GM18858 (cell line): ENCODE results near the gene CT47B1.
"Not testable (repeated sequence)": the region's sequence is repeated elsewhere in the genome, so short reads cannot be mapped to it uniquely, and the experiment has no call there.

Source experiments
- ATAC-seq: cut with Tn5 transposase; IDR thresholded peaks from one replicate; pipeline ENCODE4 v1.9.1; 2021; ENCODE audit not compliant: unreplicated experiment

Gene CT47B1

DNA sequence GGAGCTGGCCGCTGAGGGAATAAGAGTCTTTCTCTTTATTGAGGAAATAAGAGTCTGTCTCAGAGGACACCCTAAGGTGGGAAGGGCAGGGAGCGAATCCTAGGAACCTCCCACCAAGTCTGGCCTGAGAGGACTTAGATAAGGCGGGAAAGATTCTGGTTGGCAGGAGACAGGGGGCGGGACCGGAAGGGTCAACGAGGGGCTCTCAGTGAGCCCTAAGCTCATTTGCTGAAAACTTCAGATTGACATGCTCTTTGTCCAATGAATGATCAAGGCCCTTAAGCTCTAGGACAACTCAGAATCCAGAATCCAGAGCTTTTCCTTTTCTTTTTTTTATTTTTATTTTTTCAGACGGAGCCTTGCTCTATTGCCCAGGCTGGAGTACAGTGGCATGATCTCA lies at the start of gene CT47B1:
TSS of gene CT47B1 (minus strand) at position 101 of the 400 bp plus-strand sequence. CDS start 196 bp downstream, outside the sequence.
- ATAC-seq: not testable (repeated sequence)

DNA sequence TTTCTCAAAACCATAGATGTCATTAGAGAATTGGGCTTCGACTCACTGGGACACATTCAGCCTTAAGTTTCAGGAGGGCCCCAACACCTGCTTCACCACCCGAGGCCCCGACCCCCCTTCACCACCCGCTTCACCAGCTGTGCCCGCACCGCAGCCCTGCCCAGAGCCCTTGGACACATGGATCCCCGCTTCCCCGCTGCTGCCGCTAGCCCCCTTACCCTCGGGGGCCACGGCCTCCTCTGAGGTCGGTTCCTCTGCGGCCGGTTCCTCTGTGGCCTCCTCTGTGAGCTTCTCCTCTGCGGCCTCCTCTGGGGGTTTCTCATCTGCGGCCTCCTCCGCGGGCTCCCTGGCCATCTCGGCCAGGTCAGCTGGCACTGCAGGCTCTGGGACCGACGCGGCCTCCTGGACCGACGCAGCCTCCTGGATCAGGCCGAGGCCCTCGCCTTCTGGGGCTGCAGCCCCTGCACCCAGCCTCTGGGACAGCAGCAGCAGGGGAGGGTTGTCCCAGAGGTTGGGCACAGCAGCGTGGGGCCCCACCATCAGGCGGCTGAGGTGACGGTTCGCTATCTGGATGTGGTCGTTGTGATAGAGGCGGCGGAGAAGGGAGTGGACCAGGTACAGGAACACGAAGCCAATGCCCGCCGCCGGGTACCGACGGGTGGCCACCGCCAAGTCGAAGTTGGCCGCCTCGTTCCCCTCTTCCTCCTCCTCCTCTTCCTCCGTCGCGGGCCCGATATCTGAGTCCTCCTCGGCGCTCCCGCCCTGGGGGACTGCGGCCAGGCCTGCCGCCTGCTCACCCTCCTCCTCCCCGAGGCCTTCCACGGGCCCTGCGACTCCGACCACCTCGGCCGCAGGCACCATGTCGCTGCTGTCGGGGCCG lies 748 bp downstream of the CT47B1 start:
- no peak for ATAC-seq

DNA sequence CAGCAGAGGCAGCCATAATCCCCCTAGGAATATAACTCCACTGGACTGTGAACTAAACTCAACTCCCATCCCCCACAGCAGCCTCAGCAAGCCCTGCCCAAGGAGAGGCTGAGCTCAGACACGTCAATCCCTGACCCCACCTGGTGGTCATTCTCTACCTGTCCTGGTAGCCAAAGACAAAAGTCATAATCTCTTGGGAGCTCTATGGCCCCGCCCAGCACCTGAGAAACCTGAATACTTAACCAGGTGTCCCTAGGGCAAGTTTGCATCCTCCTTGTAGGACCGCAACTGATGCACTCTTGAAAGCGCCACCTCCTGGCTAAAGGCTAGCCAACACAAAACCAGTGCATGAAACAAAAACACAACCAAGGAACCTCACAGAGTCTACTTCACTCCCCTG lies 18.4 kb downstream of the CT47B1 start:
- ATAC-seq: no peak

DNA sequence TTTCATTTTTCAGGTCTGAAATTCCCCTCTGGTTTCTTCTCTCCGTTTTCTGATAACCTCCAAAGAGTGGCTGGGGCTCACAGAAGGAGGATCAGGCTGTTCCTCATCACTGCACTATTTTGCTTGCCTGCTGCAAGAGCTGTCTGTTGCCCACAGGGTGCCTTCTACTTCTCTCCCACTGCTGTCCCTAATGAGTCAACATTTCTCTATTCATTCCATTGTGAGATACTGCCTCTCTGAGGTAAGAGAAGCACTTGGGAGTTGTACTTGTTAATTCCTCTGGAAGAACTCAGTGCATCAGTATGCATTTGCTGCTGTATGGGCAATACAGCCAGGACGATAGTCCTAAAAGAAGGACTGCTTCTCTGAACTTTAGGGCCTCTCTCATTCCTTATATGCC lies 34.8 kb downstream of the CT47B1 start:
- ATAC-seq: no peak

DNA sequence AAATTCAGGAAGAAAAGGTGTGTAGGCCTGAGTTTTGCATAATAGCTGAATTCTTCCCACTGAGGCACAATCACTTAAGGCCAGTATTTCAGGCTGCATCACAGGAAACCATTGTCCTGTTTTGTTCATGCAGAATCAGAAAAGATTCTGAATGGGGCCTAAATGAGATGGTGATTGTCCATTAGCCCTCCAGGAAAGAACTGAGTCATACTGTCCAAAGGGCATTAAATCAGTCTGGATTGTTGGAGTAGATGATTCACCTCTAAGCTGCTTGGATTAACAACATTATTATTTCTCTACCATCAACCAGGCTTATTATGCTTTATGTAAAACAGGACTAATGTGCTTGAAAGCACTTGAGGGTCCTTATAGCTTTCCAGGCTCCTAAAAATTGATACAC lies 36.2 kb downstream of the CT47B1 start:
- ATAC-seq: no peak

DNA sequence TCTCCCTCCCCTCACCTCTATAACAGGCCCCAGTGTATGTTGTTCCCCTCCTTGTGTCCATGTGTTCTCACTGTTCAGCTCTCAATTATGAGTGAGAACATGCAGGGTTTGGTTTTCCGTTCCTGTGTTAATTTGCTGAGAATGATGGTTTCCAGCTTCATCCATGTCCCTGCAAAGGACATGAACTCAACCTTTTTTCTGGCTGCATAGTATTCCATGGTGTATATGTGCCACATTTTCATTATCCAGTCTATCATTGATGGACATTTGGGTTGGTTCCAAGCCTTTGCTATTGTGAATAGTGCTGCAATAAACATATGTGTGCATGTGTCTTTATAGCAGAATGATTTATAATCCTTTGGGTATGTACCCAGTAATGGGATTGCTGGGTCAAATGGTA lies 48.5 kb downstream of the CT47B1 start:
- ATAC-seq: not testable (repeated sequence)

DNA sequence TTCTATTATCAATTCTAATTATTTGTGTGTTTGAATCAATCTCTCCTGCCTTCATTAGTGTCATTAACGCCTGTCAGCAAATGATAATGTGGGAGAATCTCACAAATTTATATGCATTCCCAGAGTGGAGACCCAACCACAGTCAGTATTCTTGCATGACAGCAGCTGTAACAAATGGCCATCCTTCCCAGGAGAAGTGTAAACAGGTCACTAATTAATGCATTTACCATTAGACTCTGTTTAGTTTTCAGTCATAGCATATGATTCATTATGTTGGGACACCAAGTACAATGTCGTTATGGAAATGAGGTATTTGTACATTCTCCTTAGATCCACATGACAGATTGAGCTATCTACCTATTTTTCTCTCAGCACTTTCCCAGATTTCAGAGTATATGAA lies 50.5 kb downstream of the CT47B1 start:
- ATAC-seq: no peak

DNA sequence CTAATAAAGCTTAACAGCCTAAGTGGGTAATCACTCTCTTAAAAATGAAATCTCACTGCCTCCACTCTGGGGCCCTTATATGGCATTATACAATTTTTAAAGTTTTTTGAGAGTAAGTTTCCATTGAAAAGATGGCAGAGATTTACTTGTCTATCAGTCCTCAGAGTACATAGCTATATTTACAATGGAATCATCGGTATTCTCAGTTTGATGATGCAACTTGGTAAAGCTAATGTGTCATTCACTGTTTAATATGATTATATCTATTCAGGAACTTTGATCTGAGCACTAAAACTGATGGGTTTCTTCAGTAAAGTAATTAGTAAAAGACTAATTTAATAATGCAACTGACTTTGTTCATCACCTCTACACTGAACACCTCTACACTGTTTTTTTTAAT lies 51.6 kb downstream of the CT47B1 start:
- no peak for ATAC-seq

DNA sequence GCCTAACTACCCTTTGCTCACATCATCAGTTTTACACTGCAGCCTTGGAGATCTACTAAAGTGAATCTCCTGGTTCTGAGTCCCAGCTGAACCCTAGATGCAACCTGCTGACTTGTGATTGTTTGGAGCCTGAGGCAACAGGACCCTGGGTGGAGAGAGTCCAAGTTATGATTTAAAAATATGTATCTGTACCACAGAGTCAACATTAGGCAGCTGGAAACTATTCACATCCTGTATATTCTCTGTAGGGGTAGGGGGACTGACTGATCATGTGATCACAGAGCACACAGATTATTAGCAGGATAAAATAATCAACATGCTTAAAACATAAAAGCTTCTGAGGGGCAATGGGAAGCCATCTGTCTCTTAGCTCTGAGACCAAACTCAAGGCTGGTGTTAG lies 52.1 kb downstream of the CT47B1 start:
- ATAC-seq: no peak
